HEK293T (cell line): Measurements from ENCODE around the gene SRD5A3.

Source experiments
- BHLHE40 ChIP-seq: fragments of 450-650 bp; IDR thresholded peaks from 2 replicates; pipeline ENCODE4 v1.6.1; 2016; ENCODE audit warnings: mild to moderate bottlenecking, moderate library complexity, borderline replicate concordance
- PKNOX1 ChIP-seq: fragments of 450-650 bp; IDR thresholded peaks from 2 replicates; pipeline ENCODE4 v1.6.1; 2016
- ZNF384 ChIP-seq: fragments of 450-650 bp; IDR thresholded peaks from 2 replicates; pipeline ENCODE4 v1.6.1; 2016

- TF ChIP-seq ZNF384: no peak
- TF ChIP-seq PKNOX1: no peak
- no peak for TF ChIP-seq BHLHE40
Measured at GRCh38 chr4:55323375-55323774, 22.7 kb upstream of the SRD5A3 start.
